H9 (cell line): ENCODE measurements around the gene CD52. TPM values are rescaled to one million over a fixed set of nuclear protein-coding genes. Genes with fewer than 3 reads are reported as not detected.
A peak's percentile ranks its signal among the peaks of the same experiment; 100 is the strongest.

ENCODE experiments used
- DNase-seq: peaks from one replicate; pipeline ENCODE4 v3.0.0-alpha.2; 2017
- H2AFZ ChIP-seq: one replicate; pipeline ENCODE4 v1.6.1; 2013; ENCODE audit warnings: mild to moderate bottlenecking, low read length, control low read depth, moderate library complexity
- H2AK5ac ChIP-seq: 2 replicates; pipeline ENCODE4 v1.6.1; 2013; ENCODE audit warnings: low read length, control low read depth, mixed read lengths; ENCODE audit not compliant: insufficient read length
- H2BK120ac ChIP-seq: one replicate; pipeline ENCODE4 v1.6.1; 2013; ENCODE audit warnings: low read depth, mild to moderate bottlenecking, low read length, control low read depth, inconsistent platforms; ENCODE audit not compliant: poor library complexity, severe bottlenecking
- H2BK12ac ChIP-seq: 2 replicates; pipeline ENCODE4 v1.6.1; 2013; ENCODE audit warnings: low read length, control low read depth, mixed read lengths, low read depth; ENCODE audit not compliant: insufficient read length
- H2BK15ac ChIP-seq: 2 replicates; pipeline ENCODE4 v1.6.1; 2013; ENCODE audit warnings: low read depth, low read length, control low read depth
- H2BK20ac ChIP-seq: one replicate; pipeline ENCODE4 v1.6.1; 2013; ENCODE audit warnings: low read depth, mild to moderate bottlenecking, low read length, control low read depth, inconsistent platforms; ENCODE audit not compliant: poor library complexity, severe bottlenecking
- H2BK5ac ChIP-seq: 2 replicates; pipeline ENCODE4 v1.6.1; 2013; ENCODE audit warnings: low read length, control low read depth, mixed read lengths; ENCODE audit not compliant: insufficient read length
- H3K14ac ChIP-seq: 2 replicates; pipeline ENCODE4 v1.6.1; 2013; ENCODE audit warnings: low read length, control low read depth; ENCODE audit not compliant: insufficient read depth
- H3K18ac ChIP-seq: 2 replicates; pipeline ENCODE4 v1.6.1; 2013; ENCODE audit warnings: low read depth, mild to moderate bottlenecking, mixed read lengths, low read length, control low read depth; ENCODE audit not compliant: insufficient read length
- H3K23ac ChIP-seq: 2 replicates; pipeline ENCODE4 v1.6.1; 2013; ENCODE audit warnings: low read length, control low read depth, mixed read lengths, low read depth; ENCODE audit not compliant: insufficient read length
- H3K23me2 ChIP-seq: 2 replicates; pipeline ENCODE4 v1.6.1; 2013; ENCODE audit warnings: low read depth, mild to moderate bottlenecking, mixed read lengths, low read length, control low read depth; ENCODE audit not compliant: insufficient read length, poor library complexity, severe bottlenecking
- H3K27ac ChIP-seq: 2 replicates; pipeline ENCODE4 v1.5.1; 2013; ENCODE audit warnings: low read length, control low read depth, mixed read lengths, low read depth; ENCODE audit not compliant: insufficient read length
- H3K27me3 ChIP-seq: 2 replicates; pipeline ENCODE4 v1.6.1; 2013; ENCODE audit warnings: low read length, control low read depth, inconsistent platforms; ENCODE audit not compliant: insufficient read depth
- H3K4ac ChIP-seq: 2 replicates; pipeline ENCODE4 v1.6.1; 2013; ENCODE audit warnings: low read depth, mild to moderate bottlenecking, control low read depth, inconsistent platforms, low read length, moderate library complexity
- H3K4me1 ChIP-seq: 2 replicates; pipeline ENCODE4 v1.6.1; 2013; ENCODE audit warnings: low read length, control low read depth, inconsistent platforms; ENCODE audit not compliant: insufficient read depth
- H3K4me2 ChIP-seq: 2 replicates; pipeline ENCODE4 v1.6.1; 2013; ENCODE audit warnings: low read length, control low read depth, mixed read lengths; ENCODE audit not compliant: insufficient read length, insufficient read depth
- H3K56ac ChIP-seq: 2 replicates; pipeline ENCODE4 v1.6.1; 2013; ENCODE audit warnings: low read depth, mild to moderate bottlenecking, mixed read lengths, low read length, control low read depth; ENCODE audit not compliant: insufficient read length
- H3K79me1 ChIP-seq: 2 replicates; pipeline ENCODE4 v1.6.1; 2013; ENCODE audit warnings: low read depth, mild to moderate bottlenecking, moderate library complexity, low read length, control low read depth, inconsistent platforms; ENCODE audit not compliant: insufficient read depth, poor library complexity, severe bottlenecking
- H3K79me2 ChIP-seq: 2 replicates; pipeline ENCODE4 v1.6.1; 2013; ENCODE audit warnings: low read length, control low read depth, inconsistent platforms; ENCODE audit not compliant: insufficient read depth
- H3K9ac ChIP-seq: 2 replicates; pipeline ENCODE4 v1.6.1; 2013; ENCODE audit warnings: low read length, control low read depth, mixed read lengths; ENCODE audit not compliant: insufficient read length; ENCODE audit errors: extremely low read depth
- H3K9me3 ChIP-seq: one replicate; pipeline ENCODE4 v1.6.1; 2013; ENCODE audit warnings: low read depth, low read length, inconsistent platforms; ENCODE audit not compliant: control insufficient read depth
- H3T11ph ChIP-seq: one replicate; pipeline ENCODE4 v1.6.1; 2013; ENCODE audit warnings: mild to moderate bottlenecking, low read length, control low read depth, inconsistent platforms
- H4K20me1 ChIP-seq: one replicate; pipeline ENCODE4 v1.6.1; 2013; ENCODE audit not compliant: control insufficient read depth, insufficient read length, insufficient read depth
- H4K5ac ChIP-seq: 2 replicates; pipeline ENCODE4 v1.6.1; 2013; ENCODE audit warnings: low read depth, mild to moderate bottlenecking, mixed read lengths, low read length, control low read depth; ENCODE audit not compliant: insufficient read length
- H4K8ac ChIP-seq: replicated peaks from 2 replicates; pipeline ENCODE4 v1.6.1; 2013; ENCODE audit warnings: low read length, control low read depth, mixed read lengths, low read depth; ENCODE audit not compliant: insufficient read length
- H4K91ac ChIP-seq: 2 replicates; pipeline ENCODE4 v1.6.1; 2013; ENCODE audit warnings: low read depth, mild to moderate bottlenecking, moderate library complexity, mixed read lengths, low read length, control low read depth; ENCODE audit not compliant: insufficient read length
- H3K27ac Mint-ChIP-seq, 3 experiments: 2 replicates in 2 of 3; 3 replicates in 1 of 3; pipeline ENCODE4 v1.8.0; 2020 to 2021; ENCODE audit warnings: mixed read lengths in 3 of 3, mild to moderate bottlenecking in 1 of 3, moderate library complexity in 1 of 3
- H3K27me3 Mint-ChIP-seq: 2 replicates; pipeline ENCODE4 v1.8.0; 2021; ENCODE audit warnings: low read depth, mild to moderate bottlenecking, moderate library complexity, mixed read lengths
- H3K36me3 Mint-ChIP-seq, 3 experiments: 2 replicates in 2 of 3; 3 replicates in 1 of 3; pipeline ENCODE4 v1.8.0; 2020 to 2021; ENCODE audit warnings: low read depth in 3 of 3, mixed read lengths in 3 of 3; ENCODE audit not compliant: insufficient read depth in 1 of 3
- H3K4me1 Mint-ChIP-seq, 2 experiments: 2 replicates each; pipeline ENCODE4 v1.8.0; 2020; ENCODE audit warnings: mixed read lengths in 2 of 2
- H3K4me3 Mint-ChIP-seq, 2 experiments: 2 replicates in 1 of 2; 3 replicates in 1 of 2; pipeline ENCODE4 v1.8.0; 2020 to 2021; ENCODE audit warnings: mild to moderate bottlenecking in 2 of 2, mixed read lengths in 2 of 2, moderate library complexity in 1 of 2
- H3K9me3 Mint-ChIP-seq, 2 experiments: 2 replicates in 1 of 2; 3 replicates in 1 of 2; pipeline ENCODE4 v1.8.0; 2020; ENCODE audit warnings: mild to moderate bottlenecking in 2 of 2, mixed read lengths in 2 of 2, moderate library complexity in 1 of 2
- WGBS: extraction: QIAGEN DNeasy Blood & Tissue Kit; methylation state at CpG from one replicate; pipeline ENCODE4 v1.1.7; 2013; ENCODE audit warnings: missing lambda C conversion rate, low lambda C conversion rate, mixed read lengths; ENCODE audit not compliant: insufficient read length; ENCODE audit errors: extremely low coverage; 5-methylcytosine and 5-hydroxymethylcytosine counted together
- total RNA-seq: library from RNA; stranded (reverse); gene quantifications from 2 replicates; pipeline ENCODE4 v1.2.1, GENCODE V29; 2021
- TF ChIP-seq, protein P1 (sequence below): fragments of 200-600 bp; sonication (generic); conservative IDR thresholded peaks from 3 replicates; pipeline ENCODE4 v1.8.0; 2021; ENCODE audit warnings: antibody characterized with exemption, mild to moderate bottlenecking

Gene CD52
- total RNA-seq, 1 experiment from 2014 or later, result 4.1 TPM

DNA sequence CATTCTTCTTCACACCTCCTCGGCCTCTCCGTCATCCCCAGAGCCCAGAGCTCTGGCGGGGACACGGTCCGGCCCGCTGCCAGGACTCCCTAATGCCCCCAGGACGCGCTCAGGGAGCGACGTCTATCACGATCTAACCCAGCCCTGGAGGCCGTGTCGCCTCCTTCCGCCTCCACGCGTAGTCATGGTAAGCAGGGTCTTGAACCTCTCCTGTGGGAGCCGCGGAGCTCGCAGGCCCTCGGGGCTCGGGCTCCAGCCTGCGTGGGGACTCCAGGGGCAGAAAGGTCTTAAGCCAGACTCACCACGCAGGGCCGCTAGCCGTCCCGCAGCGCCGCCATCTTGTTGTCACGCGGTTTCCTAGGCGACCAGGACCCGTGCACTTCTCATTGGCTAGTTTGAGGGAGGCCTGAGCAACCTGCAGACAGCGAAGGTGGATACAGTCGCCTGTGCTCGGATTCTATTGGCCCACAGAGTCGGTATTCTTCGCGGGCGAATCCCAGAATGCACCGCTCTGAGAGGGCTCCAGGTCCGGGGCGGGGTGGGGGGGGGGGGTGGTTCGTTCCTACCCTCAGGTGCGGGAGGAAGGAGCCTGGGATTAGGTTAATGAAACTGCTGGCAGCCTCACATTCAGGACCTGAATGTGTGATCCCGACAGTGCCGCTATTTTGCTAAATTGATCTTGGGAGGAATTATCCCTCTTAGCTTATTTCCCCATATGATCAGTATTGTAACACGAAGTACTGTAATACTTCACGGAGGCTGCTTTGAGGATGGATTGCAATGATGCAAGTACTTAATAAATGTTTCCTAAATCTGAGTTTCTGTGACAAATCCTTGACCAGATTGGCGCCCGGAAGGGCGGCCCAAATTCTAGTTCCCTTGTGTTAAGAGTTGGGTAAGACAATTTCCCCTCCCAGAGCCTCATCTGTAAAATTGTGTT, 11.2 kb upstream of the CD52 start, which contains the start of gene UBXN11:
Gene UBXN11, minus strand, starts transcription at position 347 of the 940 bp plus-strand sequence. CDS start 3,753 bp downstream, outside the sequence.
- Histone ChIP-seq H3K27ac (no peak within 1 kb of the TSS), H3K14ac (no peak within 1 kb of the TSS), H3K18ac (no peak within 1 kb of the TSS), H2BK120ac (no peak within 1 kb of the TSS), H3K23ac (no peak within 1 kb of the TSS), H2BK20ac (no peak within 1 kb of the TSS), H3K56ac (no peak within 1 kb of the TSS), H4K5ac (no peak within 1 kb of the TSS), H2BK5ac (no peak within 1 kb of the TSS), H4K20me1 (no peaks in the 10 kb centered on the region), H3K23me2 (peaks cover 3% of the 10 kb centered on the region), H3K4me1 (0 out of 2 replicates have a peak, but pooled peaks cover 3% of the 10 kb centered on the region), H3K79me2 (no peaks in the 10 kb centered on the region), H3K9me3 (no peaks in the 10 kb centered on the region), H2AFZ (peak within 1 kb of the TSS; percentile 72), H3K27me3 (no peaks in the 10 kb centered on the region), H3K4me2 (peak within 1 kb of the TSS; percentile 77), H2AK5ac (no peak within 1 kb of the TSS), H3K4ac (no peak within 1 kb of the TSS), H2BK12ac (no peak within 1 kb of the TSS), H3K9ac (peak within 1 kb of the TSS; percentile 68), H4K91ac (no peak within 1 kb of the TSS), H4K8ac (no peak within 1 kb of the TSS), H2BK15ac (no peak within 1 kb of the TSS), H3T11ph (no peak within 1 kb of the TSS), H3K79me1 (no peaks in the 10 kb centered on the region)
- Mint-ChIP-seq H3K36me3 (no peaks in the 10 kb centered on the region), H3K4me1 (peaks cover 16 to 17% of the 10 kb centered on the region in 2 experiments), H3K4me3 (peak within 1 kb of the TSS; percentile 98 to 99), H3K27ac (peak within 1 kb of the TSS; percentile 21 to 98 (median 96); a peak in 6 of 7 replicates), H3K27me3 (no peaks in the 10 kb centered on the region), H3K9me3 (no peaks in the 10 kb centered on the region)
- TF ChIP-seq, protein P1, sequence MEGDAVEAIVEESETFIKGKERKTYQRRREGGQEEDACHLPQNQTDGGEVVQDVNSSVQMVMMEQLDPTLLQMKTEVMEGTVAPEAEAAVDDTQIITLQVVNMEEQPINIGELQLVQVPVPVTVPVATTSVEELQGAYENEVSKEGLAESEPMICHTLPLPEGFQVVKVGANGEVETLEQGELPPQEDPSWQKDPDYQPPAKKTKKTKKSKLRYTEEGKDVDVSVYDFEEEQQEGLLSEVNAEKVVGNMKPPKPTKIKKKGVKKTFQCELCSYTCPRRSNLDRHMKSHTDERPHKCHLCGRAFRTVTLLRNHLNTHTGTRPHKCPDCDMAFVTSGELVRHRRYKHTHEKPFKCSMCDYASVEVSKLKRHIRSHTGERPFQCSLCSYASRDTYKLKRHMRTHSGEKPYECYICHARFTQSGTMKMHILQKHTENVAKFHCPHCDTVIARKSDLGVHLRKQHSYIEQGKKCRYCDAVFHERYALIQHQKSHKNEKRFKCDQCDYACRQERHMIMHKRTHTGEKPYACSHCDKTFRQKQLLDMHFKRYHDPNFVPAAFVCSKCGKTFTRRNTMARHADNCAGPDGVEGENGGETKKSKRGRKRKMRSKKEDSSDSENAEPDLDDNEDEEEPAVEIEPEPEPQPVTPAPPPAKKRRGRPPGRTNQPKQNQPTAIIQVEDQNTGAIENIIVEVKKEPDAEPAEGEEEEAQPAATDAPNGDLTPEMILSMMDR, result no peak
- WGBS, result no CpG with 5 or more reads among the region's 51 CpGs
- peak; percentile 98 for DNase-seq
